ENCODE data around the gene FNDC10.

The FNDC10 gene

DNA sequence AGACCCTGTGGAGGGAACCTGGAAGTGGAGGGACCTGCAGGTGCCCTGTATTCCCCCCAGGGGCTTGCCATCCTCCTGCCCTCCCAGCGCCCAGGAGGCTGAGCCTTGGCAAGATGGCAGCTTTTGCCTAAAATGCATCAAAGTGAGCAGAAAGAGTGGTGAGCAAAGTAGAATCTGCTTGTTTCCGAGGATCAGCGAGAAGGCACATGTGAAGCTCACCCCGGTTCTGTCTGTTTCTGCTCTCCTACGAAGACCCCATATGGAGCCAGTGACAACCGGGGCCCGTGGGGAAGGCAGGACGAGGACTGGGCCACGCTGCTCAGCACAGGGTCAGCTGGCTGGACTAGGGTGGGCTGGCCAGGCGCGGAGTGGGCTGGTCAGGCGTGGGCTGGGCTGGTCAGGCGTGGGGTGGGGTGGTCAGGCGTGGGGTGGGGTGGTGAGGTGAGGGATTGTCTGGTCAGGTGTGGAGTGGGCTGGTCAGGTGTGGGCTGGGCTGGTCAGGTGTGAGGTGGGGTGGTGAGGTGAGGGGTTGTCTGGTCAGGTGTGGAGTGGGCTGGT, 5.2 kb upstream of the FNDC10 start:
- Histone ChIP-seq H3K36me3 (ENCODE audit: control insufficient read depth, insufficient read depth, low read length) (no peaks in the 10 kb centered on the region), H3K4me1 (ENCODE audit: control insufficient read depth, insufficient read depth, low read length) (no peaks in the 10 kb centered on the region), H3K27me3 (ENCODE audit: control insufficient read depth, insufficient read depth, low read length) (peaks cover 2% of the 10 kb centered on the region), H3K27ac (ENCODE audit: low read depth, low read length) (no peak overlapping the region), H3K9ac (ENCODE audit: low read length) (no peak overlapping the region), H3K4me3 (ENCODE audit: low read length) (no peak overlapping the region)

GRCh38 chr1:1604374-1605033, 4.6 kb upstream of the FNDC10 start:
- no peak overlapping the region for H3K27ac ChIP-seq (ENCODE audit: low read depth, low read length)
- H3K36me3 ChIP-seq (ENCODE audit: control insufficient read depth, insufficient read depth, low read length): no peaks in the 10 kb centered on the region
- H3K4me3 ChIP-seq (ENCODE audit: low read length): no peak overlapping the region
- peaks cover 2% of the 10 kb centered on the region for H3K27me3 ChIP-seq (ENCODE audit: control insufficient read depth, insufficient read depth, low read length)
- H3K4me1 ChIP-seq (ENCODE audit: control insufficient read depth, insufficient read depth, low read length): no peaks in the 10 kb centered on the region
- no peak overlapping the region for H3K9ac ChIP-seq (ENCODE audit: low read length)

- peaks cover 6% of the 10 kb centered on the region for H3K27me3 ChIP-seq (ENCODE audit: control insufficient read depth, insufficient read depth, low read length)
These were observed 3.9 kb upstream of the FNDC10 start for GRCh38 chr1:1603671-1604373.

DNA sequence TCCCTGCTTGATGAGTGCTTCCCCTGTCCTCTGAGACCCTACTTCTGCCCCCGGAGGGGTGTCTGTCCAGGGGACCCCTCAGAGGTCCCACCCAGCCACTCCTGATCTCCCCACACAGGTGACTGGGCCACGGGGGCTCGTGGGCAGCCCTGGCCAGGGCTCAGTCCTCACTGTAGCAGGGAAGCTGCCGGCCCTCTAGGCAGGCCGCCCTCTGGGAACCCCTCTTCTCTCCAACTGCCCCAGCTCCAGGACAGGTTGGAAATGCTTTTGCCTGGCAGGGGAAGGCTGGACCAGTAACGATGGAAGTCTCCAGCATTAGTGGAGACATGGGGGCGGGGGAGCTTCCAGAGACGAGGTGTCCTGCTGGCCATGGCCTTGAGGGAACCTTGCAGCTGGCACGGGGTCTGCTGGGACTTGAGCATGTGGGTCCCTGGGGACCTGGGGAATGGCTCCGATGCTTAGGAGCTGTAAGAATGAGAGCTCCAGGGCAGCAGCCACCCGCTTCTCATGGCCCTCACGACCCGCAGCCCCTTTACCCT, 3.1 kb upstream of the FNDC10 start:
- Histone ChIP-seq H3K27ac (ENCODE audit: low read depth, low read length) (no peak overlapping the region), H3K9ac (ENCODE audit: low read length) (no peak overlapping the region), H3K4me3 (ENCODE audit: low read length) (no peak overlapping the region), H3K4me1 (ENCODE audit: control insufficient read depth, insufficient read depth, low read length) (no peaks in the 10 kb centered on the region), H3K36me3 (ENCODE audit: control insufficient read depth, insufficient read depth, low read length) (no peaks in the 10 kb centered on the region), H3K27me3 (ENCODE audit: control insufficient read depth, insufficient read depth, low read length) (peaks cover 14% of the 10 kb centered on the region)

More at GRCh38 chr1:1603671-1604373, 3.9 kb upstream of the FNDC10 start:
- Histone ChIP-seq H3K4me3 (ENCODE audit: low read length) (no peak overlapping the region), H3K36me3 (ENCODE audit: control insufficient read depth, insufficient read depth, low read length) (no peaks in the 10 kb centered on the region), H3K4me1 (ENCODE audit: control insufficient read depth, insufficient read depth, low read length) (no peaks in the 10 kb centered on the region), H3K9ac (ENCODE audit: low read length) (no peak overlapping the region), H3K27ac (ENCODE audit: low read depth, low read length) (no peak overlapping the region)

- Histone ChIP-seq H3K27me3 (ENCODE audit: control insufficient read depth, insufficient read depth, low read length) (peaks cover 19% of the 10 kb centered on the region), H3K9ac (ENCODE audit: low read length) (no peak overlapping the region), H3K27ac (ENCODE audit: low read depth, low read length) (no peak overlapping the region), H3K4me1 (ENCODE audit: control insufficient read depth, insufficient read depth, low read length) (no peaks in the 10 kb centered on the region), H3K4me3 (ENCODE audit: low read length) (no peak overlapping the region), H3K36me3 (ENCODE audit: control insufficient read depth, insufficient read depth, low read length) (no peaks in the 10 kb centered on the region)
These were observed 2.5 kb upstream of the FNDC10 start for GRCh38 chr1:1602304-1602967.

GRCh38 chr1:1601564-1602303, 1.8 kb upstream of the FNDC10 start:
- no peak overlapping the region for H3K9ac ChIP-seq (ENCODE audit: low read length)
- no peaks in the 10 kb centered on the region for H3K4me1 ChIP-seq (ENCODE audit: control insufficient read depth, insufficient read depth, low read length)
- H3K36me3 ChIP-seq (ENCODE audit: control insufficient read depth, insufficient read depth, low read length): no peaks in the 10 kb centered on the region
- H3K4me3 ChIP-seq (ENCODE audit: low read length): no peak overlapping the region
- no peak overlapping the region for H3K27ac ChIP-seq (ENCODE audit: low read depth, low read length)
- H3K27me3 ChIP-seq (ENCODE audit: control insufficient read depth, insufficient read depth, low read length): peaks cover 19% of the 10 kb centered on the region

GRCh38 chr1:1600861-1601563, 1.1 kb upstream of the FNDC10 start:
- Histone ChIP-seq H3K4me1 (ENCODE audit: control insufficient read depth, insufficient read depth, low read length) (no peaks in the 10 kb centered on the region), H3K27me3 (ENCODE audit: control insufficient read depth, insufficient read depth, low read length) (peaks cover 19% of the 10 kb centered on the region), H3K27ac (ENCODE audit: low read depth, low read length) (no peak overlapping the region), H3K36me3 (ENCODE audit: control insufficient read depth, insufficient read depth, low read length) (no peaks in the 10 kb centered on the region), H3K9ac (ENCODE audit: low read length) (no peak overlapping the region), H3K4me3 (ENCODE audit: low read length) (no peak overlapping the region)

- H3K4me3 ChIP-seq (ENCODE audit: low read length): peak overlapping the region; percentile 44
- no peak overlapping the region for H3K9ac ChIP-seq (ENCODE audit: low read length)
- H3K36me3 ChIP-seq (ENCODE audit: control insufficient read depth, insufficient read depth, low read length): no peaks in the 10 kb centered on the region
- no peaks in the 10 kb centered on the region for H3K4me1 ChIP-seq (ENCODE audit: control insufficient read depth, insufficient read depth, low read length)
- peaks cover 19% of the 10 kb centered on the region for H3K27me3 ChIP-seq (ENCODE audit: control insufficient read depth, insufficient read depth, low read length)
- no peak overlapping the region for H3K27ac ChIP-seq (ENCODE audit: low read depth, low read length)
These were observed 653 bp downstream of the FNDC10 start for GRCh38 chr1:1599030-1599934.

- Histone ChIP-seq H3K27ac (ENCODE audit: low read depth, low read length) (no peak overlapping the region), H3K4me1 (ENCODE audit: control insufficient read depth, insufficient read depth, low read length) (no peaks in the 10 kb centered on the region), H3K36me3 (ENCODE audit: control insufficient read depth, insufficient read depth, low read length) (no peaks in the 10 kb centered on the region), H3K4me3 (ENCODE audit: low read length) (no peak overlapping the region), H3K9ac (ENCODE audit: low read length) (no peak overlapping the region), H3K27me3 (ENCODE audit: control insufficient read depth, insufficient read depth, low read length) (peaks cover 19% of the 10 kb centered on the region)
These were observed 1.3 kb downstream of the FNDC10 start for GRCh38 chr1:1598720-1599029.

- no peak overlapping the region for H3K4me3 ChIP-seq (ENCODE audit: low read length)
- H3K36me3 ChIP-seq (ENCODE audit: control insufficient read depth, insufficient read depth, low read length): no peaks in the 10 kb centered on the region
- no peaks in the 10 kb centered on the region for H3K4me1 ChIP-seq (ENCODE audit: control insufficient read depth, insufficient read depth, low read length)
- H3K27ac ChIP-seq (ENCODE audit: low read depth, low read length): no peak overlapping the region
- peaks cover 19% of the 10 kb centered on the region for H3K27me3 ChIP-seq (ENCODE audit: control insufficient read depth, insufficient read depth, low read length)
- no peak overlapping the region for H3K9ac ChIP-seq (ENCODE audit: low read length)
These were observed 1.8 kb downstream of the FNDC10 start for GRCh38 chr1:1598051-1598719.

All from rectal smooth muscle tissue (tissue), 1 donor.